Central memory CD8-positive, alpha-beta T cell (primary cell): ENCODE data around the gene SGCD.

Source experiments
- ATAC-seq: fragments of 150-1000 bp; cut with Tn5 transposase; replicated peaks from 2 replicates; pipeline ENCODE4 v1.10.0; 2022; ENCODE audit warnings: mild to moderate bottlenecking, moderate FRiP score, moderate number of reproducible peaks; ENCODE audit not compliant: poor library complexity, severe bottlenecking; ENCODE audit errors: extremely low read depth
- DNase-seq, 2 donors: peaks; one replicate each; pipeline ENCODE4 v3.0.0; 2021; ENCODE audit warnings: low spot score in 2 of 2
- H3K27ac Mint-ChIP-seq: one replicate; pipeline ENCODE4 v1.8.0; 2022; ENCODE audit warnings: low read depth, mild to moderate bottlenecking, moderate library complexity, mixed read lengths
- H3K27me3 Mint-ChIP-seq: one replicate; pipeline ENCODE4 v1.8.0; 2022; ENCODE audit warnings: mixed read lengths
- H3K36me3 Mint-ChIP-seq: one replicate; pipeline ENCODE4 v1.8.0; 2022; ENCODE audit warnings: mild to moderate bottlenecking, moderate library complexity, mixed read lengths; ENCODE audit not compliant: insufficient read depth
- H3K4me1 Mint-ChIP-seq: one replicate; pipeline ENCODE4 v1.8.0; 2022; ENCODE audit warnings: mixed read lengths
- H3K4me3 Mint-ChIP-seq: one replicate; pipeline ENCODE4 v1.8.0; 2022; ENCODE audit warnings: mild to moderate bottlenecking, moderate library complexity, mixed read lengths
- H3K9me3 Mint-ChIP-seq: one replicate; pipeline ENCODE4 v1.8.0; 2022; ENCODE audit warnings: mixed read lengths

Gene SGCD

GRCh38 chr5:156667616-156668015 lies 340.7 kb downstream of the SGCD start:
- H3K36me3 Mint-ChIP-seq, result no peaks in the 10 kb centered on the region
- no peaks in the 10 kb centered on the region for H3K4me1 Mint-ChIP-seq
- H3K9me3 Mint-ChIP-seq, result no peaks in the 10 kb centered on the region
- no peak for DNase-seq
- ATAC-seq, result no peak
- no peak overlapping the region for H3K27ac Mint-ChIP-seq
- H3K27me3 Mint-ChIP-seq, result no peaks in the 10 kb centered on the region
- no peak overlapping the region for H3K4me3 Mint-ChIP-seq

DNA sequence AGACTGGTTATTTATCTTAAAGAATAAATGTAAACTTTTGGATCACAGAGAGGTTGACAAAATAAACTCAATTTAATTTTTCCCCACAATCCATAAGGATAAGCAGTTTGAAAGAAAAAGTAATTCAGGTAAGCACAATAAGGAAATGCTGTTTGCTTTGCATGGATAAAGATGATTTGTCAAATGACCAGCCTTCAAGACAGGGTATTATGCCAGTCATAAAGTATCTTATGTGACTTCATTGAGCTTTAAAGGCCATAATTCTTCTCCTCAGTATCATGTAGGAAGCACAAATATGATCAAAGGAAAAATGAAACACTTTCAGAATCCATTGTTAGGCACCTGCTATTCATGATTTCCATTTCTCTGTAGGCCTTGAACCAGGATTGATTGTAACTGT lies 342.5 kb downstream of the SGCD start:
- H3K27me3 Mint-ChIP-seq, result no peaks in the 10 kb centered on the region
- H3K27ac Mint-ChIP-seq, result no peak overlapping the region
- no peak overlapping the region for H3K4me3 Mint-ChIP-seq
- H3K4me1 Mint-ChIP-seq, result no peaks in the 10 kb centered on the region
- DNase-seq (no peak), ATAC-seq (no peak)
- H3K9me3 Mint-ChIP-seq, result no peaks in the 10 kb centered on the region
- no peaks in the 10 kb centered on the region for H3K36me3 Mint-ChIP-seq

DNA sequence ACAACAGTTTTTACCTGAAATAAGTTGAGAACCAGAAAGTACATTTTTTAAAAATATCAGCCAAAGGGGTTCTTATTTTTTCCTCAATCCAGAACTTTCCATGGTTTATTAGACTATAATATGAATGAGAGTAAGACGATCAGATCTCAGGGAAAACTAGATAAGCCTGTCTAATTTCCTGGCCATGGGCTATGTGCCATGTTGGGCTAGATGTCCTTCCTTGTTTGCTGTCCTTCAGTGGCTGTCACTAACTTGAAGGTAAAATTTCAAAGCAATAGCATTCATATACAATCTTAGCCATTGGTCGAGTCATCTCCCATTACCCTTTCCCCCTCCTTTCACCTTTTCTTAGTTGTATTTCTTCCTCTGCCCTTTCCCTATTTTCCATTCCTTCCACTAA lies 343.7 kb downstream of the SGCD start:
- Mint-ChIP-seq H3K27ac (no peak overlapping the region), H3K27me3 (no peaks in the 10 kb centered on the region), H3K4me1 (no peaks in the 10 kb centered on the region), H3K9me3 (no peaks in the 10 kb centered on the region), H3K4me3 (no peak overlapping the region), H3K36me3 (no peaks in the 10 kb centered on the region)
- ATAC-seq, result no peak
- DNase-seq, result no peak

DNA sequence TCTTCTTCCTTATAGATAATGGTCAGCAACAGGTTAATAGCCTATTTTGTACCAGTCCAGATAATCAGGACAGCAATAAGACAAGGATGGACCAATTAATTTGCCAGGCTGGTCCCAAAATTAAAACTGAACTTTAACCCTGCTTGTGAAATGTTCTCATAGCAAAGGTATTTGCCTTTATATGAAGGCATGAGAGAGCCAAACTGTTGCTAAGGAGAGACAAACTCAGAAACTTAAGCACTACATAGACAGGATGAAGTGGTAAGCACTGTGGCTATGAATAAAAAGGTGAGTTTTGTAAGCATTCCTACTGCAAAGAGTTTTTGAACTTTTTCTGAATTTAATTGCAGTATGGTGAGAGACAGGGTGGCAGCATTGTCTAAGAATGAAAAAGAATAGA lies 348.4 kb downstream of the SGCD start:
- no peak for ATAC-seq
- DNase-seq, result no peak
- Mint-ChIP-seq H3K4me3 (no peak overlapping the region), H3K4me1 (no peaks in the 10 kb centered on the region), H3K27me3 (no peaks in the 10 kb centered on the region), H3K36me3 (no peaks in the 10 kb centered on the region), H3K9me3 (no peaks in the 10 kb centered on the region), H3K27ac (no peak overlapping the region)

DNA sequence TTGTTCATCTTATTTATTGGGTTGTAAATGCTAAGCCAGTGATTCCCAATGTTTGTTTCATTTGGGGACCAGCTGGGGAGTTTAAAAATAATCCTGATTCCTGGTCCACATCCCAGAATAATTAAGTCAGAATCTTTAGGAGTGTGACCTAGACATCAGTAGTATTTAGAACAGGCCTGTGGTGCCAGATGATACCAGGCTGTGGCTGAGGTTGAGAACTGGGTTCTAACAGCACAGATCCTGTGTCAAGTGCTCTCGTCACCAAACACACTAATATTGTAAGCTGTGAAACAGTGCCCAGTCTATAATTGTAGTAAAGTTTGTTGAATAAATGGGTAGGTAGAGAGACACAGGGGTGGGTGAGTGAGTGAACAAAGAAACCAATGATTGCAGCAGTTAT lies 351.0 kb downstream of the SGCD start:
- ATAC-seq (no peak), DNase-seq (no peak)
- Mint-ChIP-seq H3K27me3 (peaks cover 6% of the 10 kb centered on the region), H3K4me3 (no peak overlapping the region), H3K27ac (no peak overlapping the region), H3K9me3 (no peaks in the 10 kb centered on the region), H3K36me3 (no peaks in the 10 kb centered on the region), H3K4me1 (no peaks in the 10 kb centered on the region)

DNA sequence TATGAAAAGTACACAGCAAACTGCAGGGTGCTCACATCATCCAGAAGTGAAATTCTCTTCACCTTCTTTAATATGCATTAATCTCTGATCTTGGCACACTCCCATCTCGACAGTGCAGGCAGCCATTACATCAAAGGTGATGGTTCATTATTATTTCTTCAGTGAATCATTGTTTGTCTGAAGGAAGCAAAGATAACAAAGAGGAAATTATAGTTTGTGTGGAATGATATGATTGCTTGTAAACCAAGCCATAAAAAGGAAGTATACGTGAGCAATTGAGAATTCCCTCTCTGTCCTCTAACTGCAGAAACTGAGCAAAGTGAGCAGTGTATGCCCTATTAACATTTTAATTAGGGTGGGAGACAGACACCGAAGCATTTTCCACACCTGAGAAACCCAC lies 351.5 kb downstream of the SGCD start:
- no peak overlapping the region for H3K4me3 Mint-ChIP-seq
- no peak for DNase-seq
- no peaks in the 10 kb centered on the region for H3K4me1 Mint-ChIP-seq
- no peak for ATAC-seq
- peaks cover 11% of the 10 kb centered on the region for H3K27me3 Mint-ChIP-seq
- H3K27ac Mint-ChIP-seq, result no peak overlapping the region
- no peaks in the 10 kb centered on the region for H3K9me3 Mint-ChIP-seq
- no peaks in the 10 kb centered on the region for H3K36me3 Mint-ChIP-seq

GRCh38 chr5:156680831-156681230 lies 353.9 kb downstream of the SGCD start:
- no peaks in the 10 kb centered on the region for H3K4me1 Mint-ChIP-seq
- ATAC-seq, result no peak

DNA sequence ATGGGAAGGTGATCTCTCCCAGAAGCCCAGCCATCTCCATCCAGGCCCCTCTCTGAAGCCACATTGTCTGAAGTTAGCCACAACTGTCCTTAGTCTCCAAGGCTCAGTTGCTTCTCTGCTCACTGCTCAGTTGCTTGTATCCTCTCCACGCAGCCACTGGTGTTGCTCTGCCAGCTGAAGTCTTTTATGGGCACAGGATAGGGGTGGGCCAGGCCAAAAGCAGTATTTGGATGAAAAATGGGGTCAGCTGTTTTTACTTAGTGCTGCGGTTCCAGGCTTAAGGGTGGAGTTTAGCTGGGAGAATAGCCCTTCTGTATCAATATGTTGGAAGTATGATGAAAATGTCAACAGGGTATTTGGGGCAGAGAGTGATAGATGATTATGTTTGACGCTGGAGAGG lies 354.3 kb downstream of the SGCD start:
- H3K9me3 Mint-ChIP-seq, result no peaks in the 10 kb centered on the region
- no peak overlapping the region for H3K4me3 Mint-ChIP-seq
- H3K27me3 Mint-ChIP-seq, result peaks cover 23% of the 10 kb centered on the region
- DNase-seq, result no peak
- H3K36me3 Mint-ChIP-seq, result no peaks in the 10 kb centered on the region
- no peak overlapping the region for H3K27ac Mint-ChIP-seq
- no peaks in the 10 kb centered on the region for H3K4me1 Mint-ChIP-seq
- ATAC-seq, result no peak

More at GRCh38 chr5:156680831-156681230, 353.9 kb downstream of the SGCD start:
- no peak overlapping the region for H3K4me3 Mint-ChIP-seq
- H3K36me3 Mint-ChIP-seq, result no peaks in the 10 kb centered on the region
- H3K27me3 Mint-ChIP-seq, result peaks cover 23% of the 10 kb centered on the region
- no peak overlapping the region for H3K27ac Mint-ChIP-seq
- DNase-seq, result no peak
- H3K9me3 Mint-ChIP-seq, result no peaks in the 10 kb centered on the region

- H3K9me3 Mint-ChIP-seq, result no peaks in the 10 kb centered on the region
- peaks cover 40% of the 10 kb centered on the region for H3K27me3 Mint-ChIP-seq
- H3K4me1 Mint-ChIP-seq, result no peaks in the 10 kb centered on the region
- ATAC-seq, result no peak
- H3K36me3 Mint-ChIP-seq, result no peaks in the 10 kb centered on the region
- no peak overlapping the region for H3K27ac Mint-ChIP-seq
- DNase-seq, result no peak
- no peak overlapping the region for H3K4me3 Mint-ChIP-seq
These were observed 356.0 kb downstream of the SGCD start for GRCh38 chr5:156682971-156683370.

DNA sequence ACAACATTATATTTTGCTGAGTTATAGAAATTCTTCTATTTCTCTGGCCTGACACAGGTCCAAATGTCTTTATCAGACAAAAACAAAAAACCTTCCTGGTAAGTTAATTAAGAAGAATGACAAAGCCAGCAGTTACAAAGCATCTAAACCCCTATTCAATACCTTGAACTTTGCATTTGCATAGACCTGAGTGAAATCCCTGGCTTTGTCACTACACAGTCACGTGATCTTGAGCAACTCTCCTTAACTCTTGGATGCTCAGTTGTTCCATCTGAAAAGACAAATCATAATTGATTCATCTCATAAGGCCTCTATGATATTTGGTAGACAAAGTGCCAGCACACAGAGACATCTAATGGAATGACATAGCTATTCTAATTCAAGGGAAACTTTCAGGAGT lies 356.5 kb downstream of the SGCD start:
- DNase-seq (no peak), ATAC-seq (no peak)
- H3K27me3 Mint-ChIP-seq, result peaks cover 45% of the 10 kb centered on the region
- no peak overlapping the region for H3K4me3 Mint-ChIP-seq
- no peaks in the 10 kb centered on the region for H3K36me3 Mint-ChIP-seq
- no peaks in the 10 kb centered on the region for H3K4me1 Mint-ChIP-seq
- no peak overlapping the region for H3K27ac Mint-ChIP-seq
- no peaks in the 10 kb centered on the region for H3K9me3 Mint-ChIP-seq

DNA sequence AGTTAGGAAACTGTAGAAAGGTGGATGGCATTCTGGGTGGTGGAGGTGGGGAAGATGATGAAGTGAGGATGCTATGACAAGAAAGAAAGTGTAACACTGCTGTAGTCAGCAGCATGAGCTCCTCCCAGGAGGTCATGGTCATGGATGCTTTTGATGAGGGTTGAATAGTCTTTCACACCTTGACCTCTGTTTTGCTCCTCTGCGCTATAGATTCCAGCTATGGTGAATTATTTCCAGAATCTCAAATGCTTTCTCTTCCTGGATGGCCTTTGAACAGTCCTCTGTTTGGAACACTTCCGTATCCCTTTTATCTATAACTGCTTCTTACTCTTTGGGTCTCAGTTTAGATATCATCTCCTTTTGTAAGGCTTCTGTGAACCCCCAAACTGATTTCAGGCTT lies 357.3 kb downstream of the SGCD start:
- no peaks in the 10 kb centered on the region for H3K9me3 Mint-ChIP-seq
- no peaks in the 10 kb centered on the region for H3K36me3 Mint-ChIP-seq
- H3K27ac Mint-ChIP-seq, result no peak overlapping the region
- no peak for DNase-seq
- no peaks in the 10 kb centered on the region for H3K4me1 Mint-ChIP-seq
- ATAC-seq, result no peak
- no peak overlapping the region for H3K4me3 Mint-ChIP-seq
- peaks cover 52% of the 10 kb centered on the region for H3K27me3 Mint-ChIP-seq

DNA sequence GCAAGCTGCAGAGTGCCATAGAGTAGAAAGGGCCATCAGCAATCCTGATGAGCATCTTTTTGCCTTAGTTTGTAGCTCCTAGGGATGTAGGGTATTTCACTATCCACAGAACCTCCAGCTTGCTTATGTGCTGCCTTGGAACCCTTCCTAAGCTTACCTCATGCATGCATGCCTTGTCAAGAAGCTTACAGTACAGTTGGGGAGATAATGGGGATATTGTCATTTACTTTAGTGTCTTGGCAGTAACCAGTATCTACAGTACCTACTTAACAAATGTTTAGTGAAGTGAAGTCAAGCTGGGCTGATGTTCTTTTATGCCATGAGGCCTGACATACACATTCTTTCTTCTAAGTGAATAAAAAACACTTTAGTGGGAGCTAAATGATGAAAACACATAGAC lies 358.5 kb downstream of the SGCD start:
- H3K4me3 Mint-ChIP-seq, result no peak overlapping the region
- ATAC-seq, result no peak
- H3K4me1 Mint-ChIP-seq, result no peaks in the 10 kb centered on the region
- H3K9me3 Mint-ChIP-seq, result no peaks in the 10 kb centered on the region
- peaks cover 2% of the 10 kb centered on the region for H3K36me3 Mint-ChIP-seq
- DNase-seq, result no peak
- peaks cover 65% of the 10 kb centered on the region for H3K27me3 Mint-ChIP-seq
- H3K27ac Mint-ChIP-seq, result no peak overlapping the region

DNA sequence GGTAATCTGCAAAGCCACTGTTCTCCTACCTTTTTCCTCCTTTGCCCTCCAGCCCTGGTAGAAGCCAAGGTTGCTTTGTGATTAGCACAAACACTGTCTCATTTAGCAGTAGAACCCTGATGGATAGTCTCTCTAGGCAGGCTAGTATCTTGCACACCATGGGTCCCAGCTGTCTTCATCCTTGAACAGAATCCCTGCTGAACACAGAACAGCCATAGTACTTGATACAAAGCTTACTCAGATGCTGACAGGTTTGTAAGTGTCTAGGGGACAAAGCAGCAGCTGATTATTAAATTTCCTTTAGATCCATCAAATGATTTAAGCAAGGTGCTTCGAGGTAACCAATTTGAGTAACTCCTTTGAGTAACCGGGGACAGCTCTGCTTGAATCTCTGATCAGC lies 359.4 kb downstream of the SGCD start:
- no peaks in the 10 kb centered on the region for H3K9me3 Mint-ChIP-seq

DNA sequence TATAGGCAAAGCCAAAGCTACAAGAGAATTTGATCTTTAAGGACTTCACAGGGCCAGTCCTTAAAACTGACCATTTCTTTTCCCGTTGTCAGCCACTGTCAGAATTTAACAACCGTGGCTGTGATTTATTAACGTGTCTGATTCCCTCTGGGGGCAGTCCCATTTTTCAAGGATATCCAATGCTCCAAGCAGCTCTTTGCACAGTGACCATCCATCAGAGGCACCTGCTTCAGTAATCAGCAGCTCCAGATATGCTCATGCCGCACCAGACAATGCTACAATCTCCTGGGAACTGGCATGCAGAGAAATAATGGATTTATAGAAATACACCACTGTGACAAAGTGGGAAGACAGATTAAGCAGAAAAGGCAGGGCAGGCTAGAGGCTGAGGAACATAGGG lies 359.8 kb downstream of the SGCD start:
- Mint-ChIP-seq H3K36me3 (peaks cover 2% of the 10 kb centered on the region), H3K27me3 (peaks cover 69% of the 10 kb centered on the region), H3K4me3 (no peak overlapping the region), H3K9me3 (no peaks in the 10 kb centered on the region), H3K27ac (no peak overlapping the region), H3K4me1 (no peaks in the 10 kb centered on the region)
- ATAC-seq, result no peak
- DNase-seq, result no peak

More for the DNA sequence above, 359.4 kb downstream of the SGCD start:
- Mint-ChIP-seq H3K27ac (no peak overlapping the region), H3K4me1 (no peaks in the 10 kb centered on the region), H3K4me3 (no peak overlapping the region), H3K36me3 (peaks cover 2% of the 10 kb centered on the region), H3K27me3 (peaks cover 69% of the 10 kb centered on the region)
- DNase-seq (no peak), ATAC-seq (no peak)
